HG03442 (cell line): ENCODE measurements around the gene YBEY.
A peak's percentile ranks its signal among the peaks of the same experiment; 100 is the strongest.
"Not testable (repeated sequence)": the region's sequence is repeated elsewhere in the genome, so short reads cannot be mapped to it uniquely, and the experiment has no call there.

Experiments used
- ATAC-seq: cut with Tn5 transposase; IDR thresholded peaks from one replicate; pipeline ENCODE4 v1.9.1; 2021; ENCODE audit warnings: mild to moderate bottlenecking, moderate library complexity; ENCODE audit not compliant: unreplicated experiment

Gene YBEY

GRCh38 chr21:46299167-46299566 is 13.0 kb downstream of the YBEY start:
- no peak for ATAC-seq

DNA sequence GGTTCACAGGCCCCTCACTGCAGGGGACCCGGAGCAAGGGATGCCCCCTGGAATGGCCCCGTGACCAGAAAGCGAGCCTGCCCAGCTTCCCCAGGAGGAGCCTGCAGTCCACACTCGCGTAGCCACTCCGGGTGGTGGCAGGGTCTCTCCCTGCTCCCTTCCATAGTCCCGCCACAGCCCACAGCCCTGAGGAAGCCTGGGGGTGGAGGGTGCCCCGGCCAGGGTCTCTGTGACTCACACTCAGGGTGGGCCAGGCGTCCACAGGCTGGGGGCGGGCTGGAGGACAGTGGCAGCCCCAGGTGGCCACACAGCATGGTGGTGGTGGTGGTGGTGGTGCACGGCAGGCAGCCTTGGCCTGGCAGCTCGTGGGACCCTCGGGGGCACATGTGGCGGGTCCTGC is 15.6 kb downstream of the YBEY start:
- no peak for ATAC-seq

DNA sequence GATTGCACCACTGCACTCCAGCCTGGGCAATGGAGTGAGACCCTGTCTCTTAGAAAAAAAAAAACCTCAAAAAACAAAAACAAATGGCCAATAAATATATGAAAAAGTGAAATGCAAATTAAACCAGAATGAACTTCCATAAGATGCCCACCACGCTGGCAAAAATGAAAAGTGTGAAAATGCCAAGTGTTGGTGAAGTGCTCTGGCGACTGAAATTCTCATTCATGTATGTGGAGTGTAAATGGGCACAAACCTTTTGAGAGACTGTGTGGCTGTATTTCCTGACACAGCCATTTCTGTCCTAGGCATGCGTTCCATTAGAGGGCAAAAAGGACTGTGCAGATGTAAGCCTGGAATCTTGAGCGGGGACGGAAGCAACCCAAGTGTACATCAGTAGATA is 18.3 kb downstream of the YBEY start:
- no peak for ATAC-seq

DNA sequence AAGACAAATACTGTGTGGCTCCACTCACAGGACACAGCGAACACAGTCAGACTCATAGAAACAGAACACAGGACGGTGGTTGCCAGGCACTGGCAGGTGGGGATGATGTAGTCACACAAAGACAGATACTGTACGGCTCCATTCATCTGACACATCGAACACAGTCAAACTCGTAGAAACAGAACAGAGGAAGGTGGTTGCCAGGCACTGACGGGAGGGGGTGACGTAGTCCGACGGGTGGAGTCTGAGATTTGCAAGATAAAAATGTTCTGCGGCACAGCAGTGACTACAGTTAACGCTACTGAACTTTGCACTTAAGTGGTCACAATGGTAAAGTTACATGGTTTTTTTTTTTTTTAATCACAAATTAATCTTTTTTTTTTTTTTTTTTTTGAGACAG is 18.8 kb downstream of the YBEY start:
- ATAC-seq: no peak

GRCh38 chr21:46307625-46308024 is 21.5 kb downstream of the YBEY start:
- no peak for ATAC-seq

DNA sequence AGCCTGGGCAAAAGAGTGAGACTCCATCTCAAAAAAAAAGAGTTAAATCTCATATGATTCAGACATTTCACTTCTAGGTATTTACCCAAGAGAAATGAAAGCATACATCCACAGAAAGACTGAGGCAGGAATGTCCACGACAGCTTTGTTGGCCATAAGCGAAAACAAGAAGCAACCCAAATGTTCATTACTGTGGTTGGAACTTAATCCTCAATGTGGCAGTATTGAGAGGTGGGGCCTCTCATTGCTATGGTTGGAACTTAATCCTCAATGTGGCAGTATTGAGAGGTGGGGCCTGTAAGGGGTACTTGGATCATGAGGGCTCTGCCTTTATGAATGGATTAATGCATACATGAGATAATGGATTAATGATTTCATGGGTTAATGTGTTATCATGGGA is 22.3 kb downstream of the YBEY start:
- no peak for ATAC-seq

DNA sequence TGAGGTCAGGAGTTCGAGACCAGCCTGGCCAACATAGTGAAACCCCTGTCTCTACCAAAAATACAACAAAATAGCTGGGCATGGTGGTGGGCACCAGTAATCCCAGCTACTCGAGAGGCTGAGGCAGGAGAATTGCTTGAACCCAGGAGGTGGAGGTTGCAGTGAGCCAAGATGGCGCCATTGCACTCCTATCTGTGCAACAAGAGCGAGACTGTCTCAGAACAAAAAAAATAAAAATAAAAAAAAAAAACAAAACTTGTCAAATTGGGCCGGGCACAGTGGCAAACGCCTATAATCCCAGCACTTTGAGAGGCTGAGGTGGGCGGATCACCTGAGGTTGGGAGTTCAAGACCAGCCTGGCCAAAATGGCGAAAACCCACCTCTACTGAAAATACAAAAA is 24.1 kb downstream of the YBEY start:
- ATAC-seq: not testable (repeated sequence)

- no peak for ATAC-seq
These were observed 25.4 kb downstream of the YBEY start for GRCh38 chr21:46311568-46311967.

DNA sequence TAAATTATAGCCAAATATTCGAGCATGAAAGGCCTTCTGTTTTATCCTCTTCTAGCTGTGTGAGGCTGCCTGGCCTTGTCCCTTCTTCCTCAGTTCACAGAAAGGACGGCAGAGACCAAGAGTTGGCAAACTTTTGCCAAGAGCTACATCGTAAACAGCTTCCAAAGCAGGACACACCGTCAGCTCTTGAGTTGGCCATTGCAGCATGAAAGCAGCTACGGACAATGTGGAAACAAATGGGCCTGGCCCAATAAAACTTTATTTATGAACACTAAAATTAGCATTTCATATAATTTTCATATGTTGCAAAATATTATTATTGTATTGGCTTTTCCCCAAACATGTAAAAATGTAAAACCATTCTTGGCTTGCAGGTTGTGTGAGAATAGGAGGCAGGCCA is 26.8 kb downstream of the YBEY start:
- ATAC-seq: no peak

DNA sequence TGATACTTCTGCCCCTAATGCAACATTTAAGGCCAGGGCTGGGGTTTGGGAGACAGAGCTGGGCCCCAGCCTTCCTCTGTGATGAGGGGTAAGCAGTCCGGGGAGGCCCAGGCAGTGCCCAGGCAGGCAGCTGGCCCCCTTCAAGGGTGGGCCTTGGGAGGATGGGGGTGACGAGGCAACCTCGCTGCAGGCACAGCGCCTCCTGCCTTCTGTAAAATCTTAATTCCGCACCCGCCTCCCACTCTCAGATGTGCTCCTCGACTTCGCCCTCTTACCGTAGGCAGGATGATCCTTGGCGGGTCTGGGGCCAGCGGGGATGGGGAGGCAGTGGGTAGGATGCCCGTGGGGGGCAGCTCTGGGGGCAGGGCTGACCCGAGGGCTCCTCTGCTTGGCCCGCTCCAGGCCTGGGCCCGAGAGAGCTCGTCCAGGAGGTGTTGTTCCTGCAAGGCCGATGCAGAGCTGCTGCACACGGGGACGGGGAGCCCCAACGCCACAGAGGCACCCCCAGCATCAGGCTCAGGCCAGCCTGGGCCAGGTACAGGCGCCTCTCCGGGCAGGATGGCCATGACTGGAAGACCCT is 28.4 kb downstream of the YBEY start:
- ATAC-seq: no peak

- no peak for ATAC-seq
These were observed 30.7 kb downstream of the YBEY start for GRCh38 chr21:46316708-46317324.

DNA sequence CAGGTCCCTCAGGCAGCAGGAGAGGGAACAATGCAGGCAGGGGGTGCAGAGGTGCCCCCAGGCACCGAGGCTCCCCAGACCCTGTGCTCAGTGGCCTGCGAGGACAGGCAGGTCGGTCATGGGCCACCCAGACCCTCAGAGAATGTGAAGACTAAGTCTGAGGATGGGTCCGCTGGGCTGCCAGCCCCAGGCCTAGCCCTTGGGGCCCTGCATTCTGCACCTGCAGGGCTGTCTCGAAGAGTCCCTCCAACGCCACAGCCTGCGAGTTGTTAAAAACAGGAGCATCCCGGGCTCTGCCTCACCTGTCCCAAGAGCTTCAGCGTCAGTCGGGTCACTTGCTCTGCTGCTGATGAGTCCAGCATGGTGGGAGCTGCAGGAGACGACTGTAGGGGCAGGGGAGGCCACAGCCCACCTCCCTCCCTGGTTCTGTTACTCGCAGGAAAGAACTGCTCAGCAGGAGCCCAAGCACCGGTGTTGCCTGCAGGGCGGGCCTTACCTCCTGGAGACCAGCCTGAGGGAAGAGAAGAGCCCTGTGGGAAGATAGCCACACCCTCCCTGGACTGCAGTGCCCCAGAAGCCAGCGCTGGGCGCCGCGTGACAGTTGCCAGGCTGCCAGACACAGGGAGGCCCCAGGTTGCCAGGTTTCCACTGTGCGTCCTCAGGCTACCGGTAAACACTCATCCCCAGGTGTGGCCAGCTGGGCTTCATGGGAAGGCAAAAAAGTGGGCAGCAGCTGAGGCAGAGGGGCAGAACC is 31.7 kb downstream of the YBEY start:
- no peak for ATAC-seq

DNA sequence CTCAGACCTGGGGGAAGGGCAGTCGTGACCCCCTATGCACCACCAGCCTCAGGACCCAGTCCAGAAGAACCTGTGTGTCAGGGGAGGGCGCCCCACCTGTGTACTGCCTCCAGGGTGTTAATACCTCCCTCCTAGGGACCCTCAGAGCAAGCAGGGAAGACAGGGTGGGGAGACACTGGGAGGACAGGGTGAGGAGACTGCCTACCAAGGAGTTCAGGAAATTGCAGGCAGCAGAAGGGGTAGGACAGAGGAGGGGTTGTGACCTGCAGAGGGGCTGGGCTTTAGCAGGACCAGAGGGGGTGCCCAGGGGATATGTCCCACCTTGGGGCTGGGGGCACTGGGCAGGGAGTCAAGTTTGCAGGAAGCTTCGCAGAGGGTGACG is 32.3 kb downstream of the YBEY start:
- ATAC-seq: no peak

DNA sequence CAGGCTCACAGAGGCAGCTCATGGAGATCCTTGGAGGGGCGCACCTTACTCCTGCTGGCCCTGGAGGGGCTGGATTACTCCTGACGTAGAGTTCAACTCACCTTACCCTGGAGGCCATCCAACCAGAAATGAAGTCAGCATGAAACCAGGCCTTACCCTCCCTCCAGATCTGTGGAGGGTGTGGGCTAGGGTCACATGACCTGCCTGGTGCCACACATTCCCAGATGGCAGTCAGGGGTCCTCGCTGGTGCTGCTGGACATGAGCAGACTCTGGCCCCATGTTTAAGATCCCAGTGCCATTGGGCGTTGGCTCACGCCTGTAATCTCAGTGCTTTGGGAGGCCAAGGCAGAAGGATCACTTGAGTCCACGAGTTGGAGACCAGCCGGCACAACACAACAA is 33.0 kb downstream of the YBEY start:
- ATAC-seq: no peak

DNA sequence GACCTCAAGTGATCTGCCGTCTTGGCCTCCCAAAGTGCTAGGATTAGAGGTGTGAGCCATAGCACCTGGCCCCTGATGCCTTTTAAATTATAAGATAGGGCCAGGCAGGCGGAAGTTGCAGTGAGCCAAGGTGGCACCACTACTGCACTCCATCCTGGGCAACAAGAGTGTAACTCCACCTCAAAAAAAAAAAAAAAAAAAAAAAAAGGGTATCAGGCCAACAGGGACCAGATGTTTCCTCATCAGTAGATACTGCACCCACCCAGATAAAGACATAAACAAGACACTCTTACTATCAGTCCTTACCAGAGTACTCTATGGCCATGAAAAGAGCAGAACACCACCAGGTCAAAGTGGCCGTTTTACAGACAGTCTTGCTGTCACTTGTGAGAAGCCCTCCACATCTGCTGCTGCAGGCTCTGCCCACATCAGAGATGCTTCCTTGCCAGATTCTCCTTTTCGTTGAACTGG is 34.2 kb downstream of the YBEY start:
- no peak for ATAC-seq

DNA sequence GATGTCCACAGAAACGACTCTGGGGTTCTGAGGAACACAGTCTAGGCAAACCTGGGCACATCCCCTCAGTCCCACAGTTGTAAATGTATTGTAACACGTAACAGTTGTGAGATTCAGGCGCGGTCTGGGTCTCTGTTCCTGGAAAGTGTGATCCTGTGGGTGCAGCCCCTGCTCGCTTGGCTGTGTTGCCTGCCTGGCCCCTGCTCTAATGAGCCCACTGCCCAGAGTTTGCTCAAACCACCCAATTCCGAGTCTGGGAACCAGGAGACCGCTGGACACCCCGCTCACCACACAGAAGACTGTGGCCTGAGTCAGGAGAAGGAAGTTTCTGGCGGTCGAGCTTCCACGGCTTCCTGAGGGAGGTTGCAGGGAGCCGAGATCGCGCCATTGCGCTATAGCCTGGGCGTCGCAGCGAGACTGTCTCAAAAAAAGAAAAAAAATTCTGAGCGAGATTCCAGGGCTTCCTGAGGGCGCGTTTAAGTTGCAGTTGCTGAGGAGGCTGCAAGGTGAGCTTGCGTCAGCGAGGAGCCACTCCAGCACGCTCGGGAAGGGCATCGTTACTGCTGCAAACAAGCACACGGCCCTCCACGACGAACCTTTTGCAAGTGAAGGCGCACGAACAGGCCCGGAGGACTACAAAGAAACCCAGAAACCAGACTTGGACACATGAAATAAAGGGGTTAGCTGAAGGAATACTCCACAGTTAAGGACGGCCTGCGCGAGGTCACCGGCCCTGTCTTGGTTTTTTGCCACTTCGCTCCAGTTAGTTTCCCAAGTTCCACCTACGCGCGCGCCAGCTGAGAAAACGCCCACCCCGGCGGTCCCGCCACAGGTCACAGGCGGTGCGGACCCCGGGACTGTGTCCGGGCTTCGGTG is 36.4 kb downstream of the YBEY start:
- no peak for ATAC-seq

- ATAC-seq: no peak
These were observed 37.1 kb downstream of the YBEY start for GRCh38 chr21:46323227-46323709.

GRCh38 chr21:46323710-46324389 is 37.7 kb downstream of the YBEY start, which contains the start of the genes C21orf58 and PCNT:
C21orf58 (minus strand) TSS chr21:46323870; CDS start chr21:46322738, 1,132 bp downstream.
PCNT (plus strand) TSS chr21:46324156; CDS start chr21:46324229, 73 bp downstream.
- ATAC-seq: peak; percentile 76

DNA sequence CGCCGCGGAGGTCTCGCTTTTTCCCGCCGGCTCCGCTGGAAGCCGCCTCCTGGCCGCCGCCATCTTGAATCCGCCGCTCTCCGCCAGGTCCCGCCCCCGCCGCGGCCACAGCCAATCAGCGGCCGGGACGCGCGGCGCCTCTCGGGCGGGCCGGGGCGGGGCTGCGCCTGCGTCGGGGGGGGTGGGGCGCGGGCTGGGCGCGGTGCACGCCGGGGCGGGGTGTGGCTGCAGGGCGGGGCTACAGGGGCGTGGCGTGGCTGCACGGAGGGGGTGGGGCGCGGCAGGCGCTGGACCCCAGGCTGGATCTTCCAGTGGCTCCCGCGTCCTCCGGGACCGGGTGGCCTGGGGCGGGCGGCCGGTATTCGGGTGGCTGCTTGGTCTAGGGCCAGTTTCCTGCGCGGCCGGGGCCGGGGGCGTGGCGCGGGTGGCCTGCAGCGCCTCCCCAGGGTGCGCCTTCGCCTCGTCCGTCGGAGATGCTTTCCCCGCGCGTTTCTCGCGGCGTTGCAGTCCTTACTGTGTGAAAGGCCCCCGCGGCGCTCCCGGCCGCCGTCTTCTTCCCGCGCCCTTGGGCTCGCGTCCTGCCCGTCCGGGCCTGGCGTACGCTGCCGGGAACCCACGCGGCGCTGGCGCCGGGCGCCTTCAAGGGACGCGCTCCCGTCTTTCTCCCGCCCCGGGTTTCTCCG is 38.4 kb downstream of the YBEY start:
- peak; percentile 44 for ATAC-seq
